ENCODE data around the gene LRRC74A.

The LRRC74A gene

GRCh38 chr14:76872796-76873432, 46.7 kb downstream of the LRRC74A start:
- Histone ChIP-seq H3K27me3 (ENCODE audit: insufficient read depth, low read depth, severe bottlenecking) (no peaks in the 10 kb centered on the region), H3K4me3 (ENCODE audit: low read depth, low read length) (no peak overlapping the region), H3K36me3 (no peaks in the 10 kb centered on the region), H3K27ac (no peak overlapping the region), H3K9me3 (ENCODE audit: severe bottlenecking) (peaks cover 6% of the 10 kb centered on the region)
- peak; percentile 80 for TF ChIP-seq CTCF (IDR thresholded peaks at IDR 0.05; ENCODE audit: low read depth, low read length)
- peak; percentile 57 for DNase-seq

- H3K36me3 ChIP-seq = no peaks in the 10 kb centered on the region
- no peak overlapping the region for H3K4me3 ChIP-seq (ENCODE audit: low read depth, low read length)
- no peaks in the 10 kb centered on the region for H3K27me3 ChIP-seq (ENCODE audit: insufficient read depth, low read depth, severe bottlenecking)
- H3K9me3 ChIP-seq (ENCODE audit: severe bottlenecking) = peaks cover 6% of the 10 kb centered on the region
- no peak for DNase-seq
- TF ChIP-seq CTCF (IDR thresholded peaks at IDR 0.05; ENCODE audit: low read depth, low read length) = no peak
- H3K27ac ChIP-seq = no peak overlapping the region
Observed at GRCh38 chr14:76874734-76875133, 48.5 kb downstream of the LRRC74A start.

DNA sequence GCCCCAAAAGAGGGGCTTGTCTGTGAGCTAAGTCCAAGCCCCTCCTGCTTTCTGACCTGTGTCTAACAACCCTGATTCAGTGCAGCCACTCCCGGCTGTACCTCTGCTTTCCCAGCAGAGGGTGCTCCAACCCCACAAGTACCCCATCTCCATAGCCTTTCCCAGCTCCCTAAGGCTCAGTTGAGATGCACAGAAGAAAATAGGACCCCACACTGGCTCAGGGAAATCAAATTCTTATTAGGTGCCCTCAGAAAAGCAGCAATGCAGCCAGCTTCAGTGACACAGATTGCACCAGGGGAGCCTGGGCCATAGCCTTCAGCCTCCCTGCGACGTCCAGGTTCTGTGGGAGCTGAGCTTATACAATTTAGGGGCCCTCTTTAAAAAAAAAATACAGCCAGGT, 49.9 kb downstream of the LRRC74A start:
- Histone ChIP-seq H3K27ac (no peak overlapping the region), H3K27me3 (ENCODE audit: insufficient read depth, low read depth, severe bottlenecking) (no peaks in the 10 kb centered on the region), H3K4me3 (ENCODE audit: low read depth, low read length) (no peak overlapping the region), H3K36me3 (no peaks in the 10 kb centered on the region), H3K9me3 (ENCODE audit: severe bottlenecking) (peaks cover 6% of the 10 kb centered on the region)
- TF ChIP-seq CTCF (IDR thresholded peaks at IDR 0.05; ENCODE audit: low read depth, low read length) = peak; percentile 89
- DNase-seq = peak; percentile 68

DNA sequence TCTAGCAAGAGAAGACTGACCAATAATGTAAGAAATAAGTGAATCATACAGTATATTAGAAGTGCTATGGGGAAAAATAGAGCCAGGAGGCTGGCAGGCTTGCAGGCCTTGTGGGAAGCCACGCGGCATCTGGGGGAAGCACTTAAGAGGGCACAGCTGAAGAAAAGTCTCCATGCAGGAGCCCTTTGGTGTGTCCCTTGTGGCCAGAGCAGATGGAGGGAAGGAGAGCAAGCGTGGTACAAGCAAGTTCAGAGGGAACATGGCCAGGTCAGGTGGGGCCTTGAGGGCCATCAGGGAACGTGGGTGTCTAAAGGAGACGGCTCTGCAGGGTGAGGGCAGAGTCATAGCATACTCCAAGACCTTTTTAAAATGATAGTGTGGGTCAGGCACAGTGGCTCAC, 51.7 kb downstream of the LRRC74A start:
- Histone ChIP-seq H3K27ac (no peak overlapping the region), H3K36me3 (no peaks in the 10 kb centered on the region), H3K4me3 (ENCODE audit: low read depth, low read length) (no peak overlapping the region), H3K27me3 (ENCODE audit: insufficient read depth, low read depth, severe bottlenecking) (no peaks in the 10 kb centered on the region), H3K9me3 (ENCODE audit: severe bottlenecking) (peaks cover 6% of the 10 kb centered on the region)
- no peak for TF ChIP-seq CTCF (IDR thresholded peaks at IDR 0.05; ENCODE audit: low read depth, low read length)
- DNase-seq = no peak

- Histone ChIP-seq H3K4me3 (ENCODE audit: low read depth, low read length) (no peak overlapping the region), H3K9me3 (ENCODE audit: severe bottlenecking) (peaks cover 2% of the 10 kb centered on the region), H3K36me3 (no peaks in the 10 kb centered on the region), H3K27ac (no peak overlapping the region), H3K27me3 (ENCODE audit: insufficient read depth, low read depth, severe bottlenecking) (no peaks in the 10 kb centered on the region)
- TF ChIP-seq CTCF (IDR thresholded peaks at IDR 0.05; ENCODE audit: low read depth, low read length) = no peak
- no peak for DNase-seq
Observed at GRCh38 chr14:76880449-76880848, 54.2 kb downstream of the LRRC74A start.

GRCh38 chr14:76881348-76881747, 55.1 kb downstream of the LRRC74A start:
- Histone ChIP-seq H3K27ac (no peak overlapping the region), H3K4me3 (ENCODE audit: low read depth, low read length) (no peak overlapping the region), H3K36me3 (no peaks in the 10 kb centered on the region), H3K27me3 (ENCODE audit: insufficient read depth, low read depth, severe bottlenecking) (no peaks in the 10 kb centered on the region), H3K9me3 (ENCODE audit: severe bottlenecking) (no peaks in the 10 kb centered on the region)
- no peak for DNase-seq
- no peak for TF ChIP-seq CTCF (IDR thresholded peaks at IDR 0.05; ENCODE audit: low read depth, low read length)

Measured in WERI-Rb-1 (cell line).